Colonic mucosa (tissue), 4 donors: ENCODE measurements around the gene CDH4. TPM values are rescaled to one million over a fixed set of nuclear protein-coding genes. Genes with fewer than 3 reads are reported as not detected.

Experiments used
- DNase-seq: peaks from one replicate; pipeline ENCODE4 v3.0.0-alpha.2; 2020
- H3K27ac ChIP-seq: fragments of 200-600 bp; one replicate; pipeline ENCODE4 v1.8.0; 2021
- H3K27me3 ChIP-seq: fragments of 200-600 bp; one replicate; pipeline ENCODE4 v1.8.0; 2021
- H3K36me3 ChIP-seq: fragments of 200-600 bp; one replicate; pipeline ENCODE4 v1.8.0; 2021
- H3K4me1 ChIP-seq: fragments of 200-600 bp; one replicate; pipeline ENCODE4 v1.8.0; 2021; ENCODE audit warnings: mild to moderate bottlenecking
- H3K4me3 ChIP-seq: fragments of 200-600 bp; one replicate; pipeline ENCODE4 v1.8.0; 2021
- H3K9ac ChIP-seq, 2 donors: one replicate each; pipeline ENCODE4 v1.7.0; 2013; ENCODE audit warnings: control low read depth in 2 of 2, low read depth in 2 of 2, low read length in 2 of 2
- H3K9me3 ChIP-seq: fragments of 200-600 bp; one replicate; pipeline ENCODE4 v1.8.0; 2021
- CTCF ChIP-seq: fragments of 200-600 bp; IDR thresholded peaks from one replicate; pipeline ENCODE4 v1.8.0; 2022; ENCODE audit warnings: antibody characterized with exemption, mild to moderate bottlenecking
- intact Hi-C: fragments of 100-400 bp; cut with DNase I; formaldehyde crosslinking; loops from one replicate; pipeline ENCODE4 v1.14.1; 2022
- total RNA-seq, 2 donors: library from RNA; stranded (reverse); fragmentation: NEBNext Ultra II Directional in 1 of 2; extraction: Animal tissue kit (Norgen Biotek cat#: 25700) in 1 of 2; gene quantifications; one replicate each; pipeline ENCODE4 v1.2.1, GENCODE V29; 2021
- donor health status: healthy.
- donor health status: DM: no; HTN: no; CAD: no.
- donor health status: DM: no; HTN: no; CAD: no.

The CDH4 gene
- total RNA-seq, 2 donors from 2014 or later: 0.08 TPM; not detected in 1

DNA sequence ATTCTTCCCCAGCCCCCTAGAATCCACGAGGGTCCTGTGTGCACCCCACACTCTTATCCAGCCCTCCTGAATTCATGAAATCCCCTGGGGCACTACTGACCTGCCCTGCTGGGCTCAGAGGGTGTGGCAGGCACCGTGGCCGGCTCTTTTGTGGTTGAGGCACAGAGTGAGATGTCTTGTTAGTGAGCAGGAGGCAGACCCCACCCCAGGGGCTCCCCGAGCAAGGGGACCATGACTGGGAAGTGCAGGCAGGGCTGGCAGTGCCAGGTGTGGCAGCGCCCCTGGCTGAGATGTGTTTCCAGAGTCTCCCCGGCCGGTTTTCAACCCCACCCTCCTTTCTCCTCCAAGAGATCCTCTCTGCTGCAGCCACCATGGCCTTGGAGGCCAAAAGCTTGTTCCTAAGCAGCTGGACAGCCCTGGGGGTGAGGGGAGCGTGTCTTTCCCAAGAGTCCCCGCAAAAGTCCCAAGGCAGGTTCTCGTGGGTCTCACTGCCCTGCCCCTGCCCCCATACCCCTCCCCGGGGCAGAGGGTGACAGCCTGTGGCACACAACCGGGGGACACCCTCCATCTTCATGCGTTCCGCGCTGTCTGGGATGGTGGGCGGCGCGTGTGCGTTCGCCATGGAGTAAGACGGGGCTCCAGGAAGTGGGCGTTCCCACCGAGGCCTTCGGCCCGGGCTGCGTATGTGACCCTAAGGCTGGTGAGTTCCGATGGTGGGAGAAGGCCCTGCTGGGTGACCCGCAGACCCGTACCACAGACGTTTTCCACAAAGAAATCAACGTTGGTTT is 604.8 kb downstream of the CDH4 start:
- TF ChIP-seq CTCF: no peak
- Histone ChIP-seq H3K36me3 (no peaks in the 10 kb centered on the region), H3K9ac (no peak overlapping the region), H3K9me3 (no peaks in the 10 kb centered on the region), H3K4me3 (no peak overlapping the region), H3K4me1 (no peaks in the 10 kb centered on the region), H3K27me3 (no peaks in the 10 kb centered on the region), H3K27ac (no peak overlapping the region)
- intact Hi-C loops: no loop called here
- DNase-seq: no peak

DNA sequence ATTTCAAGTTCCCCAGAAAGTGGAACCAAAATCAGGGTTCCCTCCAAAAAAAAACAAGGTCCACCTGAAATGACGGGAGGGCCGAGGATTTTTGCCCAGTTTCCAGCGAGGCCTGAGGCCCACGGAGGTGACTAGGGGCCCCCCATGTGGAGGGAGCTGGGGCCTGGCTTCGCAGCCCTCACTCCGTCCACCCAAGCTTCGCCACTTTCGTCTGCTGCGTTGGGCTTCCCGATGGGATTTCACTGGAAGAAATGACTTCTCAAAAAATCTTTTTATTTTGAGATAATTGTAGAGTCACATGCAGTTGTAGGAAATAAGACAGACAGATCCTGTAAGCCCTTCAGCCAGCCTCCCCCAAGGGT is 605.3 kb downstream of the CDH4 start:
- H3K27me3 ChIP-seq: no peaks in the 10 kb centered on the region
- H3K4me1 ChIP-seq: no peaks in the 10 kb centered on the region
- H3K9ac ChIP-seq: no peak overlapping the region
- no peak for DNase-seq
- no peaks in the 10 kb centered on the region for H3K36me3 ChIP-seq
- no peaks in the 10 kb centered on the region for H3K9me3 ChIP-seq
- no peak overlapping the region for H3K27ac ChIP-seq
- no peak for TF ChIP-seq CTCF
- H3K4me3 ChIP-seq: no peak overlapping the region
- intact Hi-C loops: no loop called here

DNA sequence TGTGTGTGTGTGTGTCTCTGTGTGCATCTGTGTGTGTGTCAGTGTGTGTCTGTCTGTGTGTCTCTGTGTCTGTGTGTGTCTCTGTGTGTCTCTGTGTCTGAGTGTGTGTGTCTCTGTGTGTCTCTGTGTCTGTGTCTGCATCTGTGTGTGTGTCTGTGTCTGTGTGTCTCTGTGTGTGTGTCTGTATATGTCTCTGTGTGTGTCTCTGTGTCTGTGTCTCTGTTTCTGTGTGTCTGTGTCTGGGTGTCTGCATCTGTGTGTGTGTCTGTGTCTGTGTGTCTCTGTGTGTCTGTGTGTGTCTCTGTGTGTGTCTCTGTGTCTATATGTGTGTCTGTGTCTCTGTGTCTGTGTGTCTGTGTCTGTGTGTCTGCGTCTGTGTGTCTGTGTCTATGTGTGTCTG is 605.8 kb downstream of the CDH4 start:
- intact Hi-C loops: no loop called here
- no peak for DNase-seq

GRCh38 chr20:61859767-61860166 is 607.7 kb downstream of the CDH4 start:
- Histone ChIP-seq H3K27ac (no peak overlapping the region), H3K9me3 (no peaks in the 10 kb centered on the region), H3K4me3 (no peak overlapping the region), H3K36me3 (no peaks in the 10 kb centered on the region), H3K4me1 (no peaks in the 10 kb centered on the region), H3K27me3 (no peaks in the 10 kb centered on the region), H3K9ac (no peak overlapping the region)
- DNase-seq: no peak
- no peak for TF ChIP-seq CTCF
- intact Hi-C loops: no loop called here

More for the DNA sequence above, 605.8 kb downstream of the CDH4 start:
- no peaks in the 10 kb centered on the region for H3K4me1 ChIP-seq
- no peak overlapping the region for H3K4me3 ChIP-seq
- no peaks in the 10 kb centered on the region for H3K36me3 ChIP-seq
- H3K27ac ChIP-seq: no peak overlapping the region
- H3K9ac ChIP-seq: no peak overlapping the region
- no peaks in the 10 kb centered on the region for H3K9me3 ChIP-seq
- no peaks in the 10 kb centered on the region for H3K27me3 ChIP-seq
- TF ChIP-seq CTCF: no peak

DNA sequence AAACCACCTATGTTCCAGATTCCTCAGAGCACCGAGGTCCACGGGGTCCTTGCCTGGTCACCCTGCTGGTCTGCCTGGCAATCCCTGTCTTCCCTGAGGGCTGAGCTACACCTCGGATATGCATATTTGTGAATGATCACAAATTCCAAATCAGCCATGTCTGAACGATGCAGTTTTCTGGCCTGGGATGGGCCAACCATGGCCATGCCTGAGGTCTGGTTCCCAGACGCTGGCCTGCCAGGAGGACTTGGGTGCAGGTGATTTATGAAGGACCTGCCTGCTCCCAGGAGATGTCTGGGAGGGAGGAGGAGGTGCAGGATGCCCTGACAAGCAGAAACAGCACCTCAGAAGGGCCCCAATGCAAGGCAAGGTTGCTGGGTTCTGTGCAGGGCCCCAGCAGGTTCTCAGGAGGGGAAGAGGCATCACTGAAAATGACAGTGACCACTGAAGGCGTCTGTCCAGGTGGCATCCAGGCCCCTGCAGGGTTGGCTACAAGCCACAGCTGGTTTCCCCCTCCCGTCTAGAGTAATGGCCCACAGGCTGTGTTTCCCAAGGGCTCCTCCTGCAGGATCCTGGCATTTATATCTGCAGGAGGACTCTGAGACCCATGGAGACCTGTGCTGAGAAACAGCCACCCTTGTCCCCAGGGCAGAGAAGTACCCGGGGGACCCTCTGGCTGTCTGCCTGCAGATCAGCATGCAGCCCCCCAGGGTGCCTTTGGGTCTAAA is 608.4 kb downstream of the CDH4 start:
- TF ChIP-seq CTCF: no peak
- Histone ChIP-seq H3K9me3 (no peaks in the 10 kb centered on the region), H3K4me1 (no peaks in the 10 kb centered on the region), H3K4me3 (no peak overlapping the region), H3K9ac (no peak overlapping the region), H3K27ac (no peak overlapping the region), H3K27me3 (no peaks in the 10 kb centered on the region), H3K36me3 (no peaks in the 10 kb centered on the region)
- intact Hi-C loops: no loop called here
- no peak for DNase-seq
